Tibial nerve (tissue), 4 donors: Measurements from ENCODE around the gene SLC25A30.

Source experiments
- EP300 ChIP-seq, 2 donors: sonication (generic); formaldehyde crosslinking; IDR thresholded peaks; one replicate each; pipeline ENCODE4 v1.6.1; 2017; ENCODE audit warnings: antibody characterized with exemption in 2 of 2, mild to moderate bottlenecking in 1 of 2
- POLR2A ChIP-seq, 2 donors: fragments of 450-650 bp; IDR thresholded peaks; one replicate each; pipeline ENCODE4 v1.6.1; 2017; ENCODE audit warnings: antibody characterized with exemption in 2 of 2, mild to moderate bottlenecking in 2 of 2, moderate library complexity in 2 of 2
- TF ChIP-seq, protein P1 (sequence below), 5 experiments: fragments of 200-600 bp in 3 of 5; fragments of 450-650 bp in 2 of 5; sonication (generic) in 3 of 5; IDR thresholded peaks; one replicate each; pipeline ENCODE4 v1.5.1; 2016 to 2019; ENCODE audit warnings: antibody characterized with exemption in 5 of 5, mild to moderate bottlenecking in 3 of 5, moderate library complexity in 2 of 5

DNA sequence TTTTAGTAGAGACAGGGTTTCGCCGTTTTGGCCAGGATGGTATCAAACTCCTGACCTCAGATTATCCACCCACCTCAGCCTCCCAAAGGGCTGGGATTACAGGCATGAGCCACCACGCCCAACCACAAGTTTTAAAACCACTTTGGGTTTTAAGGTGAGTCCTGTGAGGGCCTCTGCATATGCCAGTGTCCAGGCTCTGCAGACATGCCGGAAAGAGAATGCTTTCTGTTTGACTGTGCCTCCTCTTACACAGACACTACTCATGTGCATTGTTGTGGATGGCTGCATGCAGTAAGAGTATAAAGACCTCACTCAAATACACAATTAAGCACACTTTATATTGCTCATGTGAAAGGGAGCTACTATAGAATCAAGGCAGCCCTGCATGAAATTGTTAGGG, 20.8 kb upstream of the SLC25A30 start:
- TF ChIP-seq, protein P1, sequence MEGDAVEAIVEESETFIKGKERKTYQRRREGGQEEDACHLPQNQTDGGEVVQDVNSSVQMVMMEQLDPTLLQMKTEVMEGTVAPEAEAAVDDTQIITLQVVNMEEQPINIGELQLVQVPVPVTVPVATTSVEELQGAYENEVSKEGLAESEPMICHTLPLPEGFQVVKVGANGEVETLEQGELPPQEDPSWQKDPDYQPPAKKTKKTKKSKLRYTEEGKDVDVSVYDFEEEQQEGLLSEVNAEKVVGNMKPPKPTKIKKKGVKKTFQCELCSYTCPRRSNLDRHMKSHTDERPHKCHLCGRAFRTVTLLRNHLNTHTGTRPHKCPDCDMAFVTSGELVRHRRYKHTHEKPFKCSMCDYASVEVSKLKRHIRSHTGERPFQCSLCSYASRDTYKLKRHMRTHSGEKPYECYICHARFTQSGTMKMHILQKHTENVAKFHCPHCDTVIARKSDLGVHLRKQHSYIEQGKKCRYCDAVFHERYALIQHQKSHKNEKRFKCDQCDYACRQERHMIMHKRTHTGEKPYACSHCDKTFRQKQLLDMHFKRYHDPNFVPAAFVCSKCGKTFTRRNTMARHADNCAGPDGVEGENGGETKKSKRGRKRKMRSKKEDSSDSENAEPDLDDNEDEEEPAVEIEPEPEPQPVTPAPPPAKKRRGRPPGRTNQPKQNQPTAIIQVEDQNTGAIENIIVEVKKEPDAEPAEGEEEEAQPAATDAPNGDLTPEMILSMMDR (IDR thresholded peaks at IDR 0.05), result no peak
- TF ChIP-seq EP300 (IDR thresholded peaks at IDR 0.05), result no peak
- TF ChIP-seq POLR2A (IDR thresholded peaks at IDR 0.05), result no peak
